GM06990 (cell line): ENCODE results near the gene SLC10A7.

Source experiments
- DNase-seq: peaks from one replicate; pipeline ENCODE4 v3.0.0-alpha.2; 2011; ENCODE audit not compliant: insufficient read length; ENCODE audit errors: extremely low read depth
- H3K27me3 ChIP-seq: replicated peaks from 2 replicates; pipeline ENCODE4 v1.6.0; 2011; ENCODE audit warnings: low read length; ENCODE audit not compliant: control insufficient read depth, insufficient read depth
- H3K36me3 ChIP-seq: 2 replicates; pipeline ENCODE4 v1.5.1; 2011; ENCODE audit warnings: low read length; ENCODE audit not compliant: control insufficient read depth, insufficient read depth
- H3K4me3 ChIP-seq: replicated peaks from 2 replicates; pipeline ENCODE4 v1.5.1; 2011; ENCODE audit warnings: low read depth, mild to moderate bottlenecking, control low read depth, low read length
- TF ChIP-seq, protein P1 (sequence below): IDR thresholded peaks from 2 replicates; pipeline ENCODE4 v1.5.1; 2011; ENCODE audit warnings: low read length, control low read depth, mild to moderate bottlenecking, inconsistent platforms; ENCODE audit not compliant: insufficient read depth, poor library complexity, severe bottlenecking

Gene SLC10A7

DNA sequence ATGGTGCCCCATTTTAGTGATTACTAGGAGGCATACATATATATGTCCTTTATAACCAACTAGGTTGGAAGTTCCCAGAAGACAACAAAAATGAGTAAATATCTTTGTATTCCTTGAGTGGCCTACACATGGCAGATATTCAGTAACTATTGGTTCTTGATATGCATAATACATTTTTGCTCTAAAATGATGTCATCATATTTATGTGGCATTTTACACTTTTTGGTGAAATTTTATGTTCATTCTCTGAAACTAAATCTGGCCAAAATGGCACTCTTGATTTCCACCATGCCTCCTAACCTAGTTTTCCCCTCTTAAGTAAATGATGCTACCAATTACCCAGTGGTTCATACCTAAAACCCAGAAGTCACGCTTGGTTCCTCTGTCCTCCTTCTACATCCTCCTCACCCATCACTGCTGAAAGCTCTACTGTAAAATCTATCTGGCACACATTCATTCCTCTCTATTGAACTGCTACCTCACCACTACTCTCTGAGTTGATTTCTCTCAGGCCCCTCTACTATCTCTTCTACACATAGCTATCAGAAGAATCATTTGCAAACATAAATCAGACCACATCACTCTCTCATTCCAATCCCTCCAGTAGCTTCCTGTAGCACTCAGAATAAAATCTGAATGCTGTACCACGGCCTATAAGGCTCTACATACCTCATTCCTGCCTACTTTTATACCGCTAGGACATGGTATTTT, 13.4 kb downstream of the SLC10A7 start:
- H3K36me3 ChIP-seq = no peaks in the 10 kb centered on the region
- TF ChIP-seq, protein P1, sequence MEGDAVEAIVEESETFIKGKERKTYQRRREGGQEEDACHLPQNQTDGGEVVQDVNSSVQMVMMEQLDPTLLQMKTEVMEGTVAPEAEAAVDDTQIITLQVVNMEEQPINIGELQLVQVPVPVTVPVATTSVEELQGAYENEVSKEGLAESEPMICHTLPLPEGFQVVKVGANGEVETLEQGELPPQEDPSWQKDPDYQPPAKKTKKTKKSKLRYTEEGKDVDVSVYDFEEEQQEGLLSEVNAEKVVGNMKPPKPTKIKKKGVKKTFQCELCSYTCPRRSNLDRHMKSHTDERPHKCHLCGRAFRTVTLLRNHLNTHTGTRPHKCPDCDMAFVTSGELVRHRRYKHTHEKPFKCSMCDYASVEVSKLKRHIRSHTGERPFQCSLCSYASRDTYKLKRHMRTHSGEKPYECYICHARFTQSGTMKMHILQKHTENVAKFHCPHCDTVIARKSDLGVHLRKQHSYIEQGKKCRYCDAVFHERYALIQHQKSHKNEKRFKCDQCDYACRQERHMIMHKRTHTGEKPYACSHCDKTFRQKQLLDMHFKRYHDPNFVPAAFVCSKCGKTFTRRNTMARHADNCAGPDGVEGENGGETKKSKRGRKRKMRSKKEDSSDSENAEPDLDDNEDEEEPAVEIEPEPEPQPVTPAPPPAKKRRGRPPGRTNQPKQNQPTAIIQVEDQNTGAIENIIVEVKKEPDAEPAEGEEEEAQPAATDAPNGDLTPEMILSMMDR = no peak
- H3K27me3 ChIP-seq = no peaks in the 10 kb centered on the region
- no peak overlapping the region for H3K4me3 ChIP-seq
- DNase-seq = no peak

DNA sequence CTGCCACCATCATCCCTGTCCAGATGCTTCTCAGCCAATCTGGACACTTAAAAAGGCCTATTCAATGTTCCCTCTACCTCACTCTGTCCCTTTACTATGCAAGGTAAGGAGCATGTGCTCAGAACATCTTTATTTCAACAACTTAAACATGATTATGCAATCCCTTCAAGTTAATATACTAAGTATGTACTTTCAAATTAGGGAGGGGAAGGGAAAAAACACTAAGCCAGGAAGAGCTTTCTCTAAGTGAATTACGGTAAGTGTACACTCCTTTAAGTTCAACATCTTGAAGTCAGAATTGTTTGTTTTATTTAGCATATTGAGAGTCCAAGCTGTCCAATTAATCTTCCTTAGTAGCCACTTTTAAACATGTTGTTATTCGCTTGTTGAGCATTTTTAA, 14.1 kb downstream of the SLC10A7 start:
- H3K4me3 ChIP-seq = no peak overlapping the region
- TF ChIP-seq, protein P1 = no peak
- no peaks in the 10 kb centered on the region for H3K27me3 ChIP-seq
- no peak for DNase-seq
- no peaks in the 10 kb centered on the region; the same call in 1 of the 2 replicates for H3K36me3 ChIP-seq

DNA sequence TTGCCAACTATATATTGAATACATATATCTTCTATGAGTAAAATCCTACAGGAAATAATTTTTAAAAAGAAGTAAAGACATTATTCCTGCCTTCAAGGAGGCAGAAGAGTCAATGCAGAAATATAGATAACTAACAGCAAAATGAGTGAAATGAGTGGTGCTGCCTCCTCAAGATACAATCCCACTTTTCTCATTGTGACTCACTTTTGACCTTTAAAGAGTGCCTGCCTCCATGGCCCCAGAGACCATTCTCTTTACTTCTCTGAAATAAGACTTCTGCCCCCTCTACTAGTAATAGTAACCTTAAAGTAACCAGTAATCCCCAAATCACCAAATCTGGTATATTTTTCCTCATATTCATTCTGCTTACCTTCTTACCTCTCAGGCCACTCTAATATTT, 15.5 kb downstream of the SLC10A7 start:
- Histone ChIP-seq H3K36me3 (peaks cover under 1% of the 10 kb centered on the region; the same call in 1 of the 2 replicates), H3K4me3 (no peak overlapping the region), H3K27me3 (no peaks in the 10 kb centered on the region)
- TF ChIP-seq, protein P1 = no peak
- no peak for DNase-seq

DNA sequence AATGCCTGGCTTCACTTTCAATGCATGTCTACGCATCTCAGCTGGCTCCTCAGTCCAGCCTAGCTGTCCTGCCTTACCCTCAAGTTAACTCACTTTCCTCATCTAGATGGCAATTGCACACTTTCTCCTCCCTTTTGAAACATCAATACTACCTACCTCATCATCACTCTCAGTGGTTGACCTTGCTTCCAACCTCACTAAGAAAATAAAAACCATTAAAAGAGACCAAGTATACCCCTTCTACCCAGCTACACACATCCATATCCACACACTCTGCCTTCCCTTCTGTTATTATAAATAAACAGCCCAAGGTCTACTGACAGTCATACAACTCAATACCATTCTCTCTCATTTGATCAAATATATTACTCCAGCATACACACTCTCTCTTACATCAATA, 21.5 kb downstream of the SLC10A7 start:
- TF ChIP-seq, protein P1 = no peak
- DNase-seq = no peak
- Histone ChIP-seq H3K4me3 (no peak overlapping the region), H3K36me3 (peaks cover 1% of the 10 kb centered on the region; the same call in 1 of the 2 replicates), H3K27me3 (no peaks in the 10 kb centered on the region)

DNA sequence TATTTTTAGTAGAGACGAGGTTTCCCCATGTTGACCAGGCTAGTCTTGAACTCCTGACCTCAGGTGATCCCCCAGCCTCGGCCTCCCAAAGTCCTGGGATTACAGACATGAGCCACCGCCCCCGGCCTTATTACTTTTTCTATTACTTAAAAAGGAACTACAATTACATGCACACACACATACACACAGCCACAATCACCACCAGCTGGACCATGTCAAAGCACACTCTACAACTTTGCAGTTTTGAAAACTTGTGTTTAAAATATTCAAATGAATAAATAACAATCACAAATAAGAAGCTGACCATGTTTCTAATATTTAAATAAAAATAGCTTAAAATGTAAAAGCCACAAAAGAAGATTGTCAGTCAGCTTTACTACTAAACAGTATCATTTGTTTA, 23.4 kb downstream of the SLC10A7 start:
- TF ChIP-seq, protein P1 = no peak
- no peak for DNase-seq
- peaks cover 1% of the 10 kb centered on the region; the same call in 1 of the 2 replicates for H3K36me3 ChIP-seq
- no peaks in the 10 kb centered on the region for H3K27me3 ChIP-seq
- no peak overlapping the region for H3K4me3 ChIP-seq
